ENCODE results near the gene CER1.

CER1 gene, protein sequence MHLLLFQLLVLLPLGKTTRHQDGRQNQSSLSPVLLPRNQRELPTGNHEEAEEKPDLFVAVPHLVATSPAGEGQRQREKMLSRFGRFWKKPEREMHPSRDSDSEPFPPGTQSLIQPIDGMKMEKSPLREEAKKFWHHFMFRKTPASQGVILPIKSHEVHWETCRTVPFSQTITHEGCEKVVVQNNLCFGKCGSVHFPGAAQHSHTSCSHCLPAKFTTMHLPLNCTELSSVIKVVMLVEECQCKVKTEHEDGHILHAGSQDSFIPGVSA

DNA sequence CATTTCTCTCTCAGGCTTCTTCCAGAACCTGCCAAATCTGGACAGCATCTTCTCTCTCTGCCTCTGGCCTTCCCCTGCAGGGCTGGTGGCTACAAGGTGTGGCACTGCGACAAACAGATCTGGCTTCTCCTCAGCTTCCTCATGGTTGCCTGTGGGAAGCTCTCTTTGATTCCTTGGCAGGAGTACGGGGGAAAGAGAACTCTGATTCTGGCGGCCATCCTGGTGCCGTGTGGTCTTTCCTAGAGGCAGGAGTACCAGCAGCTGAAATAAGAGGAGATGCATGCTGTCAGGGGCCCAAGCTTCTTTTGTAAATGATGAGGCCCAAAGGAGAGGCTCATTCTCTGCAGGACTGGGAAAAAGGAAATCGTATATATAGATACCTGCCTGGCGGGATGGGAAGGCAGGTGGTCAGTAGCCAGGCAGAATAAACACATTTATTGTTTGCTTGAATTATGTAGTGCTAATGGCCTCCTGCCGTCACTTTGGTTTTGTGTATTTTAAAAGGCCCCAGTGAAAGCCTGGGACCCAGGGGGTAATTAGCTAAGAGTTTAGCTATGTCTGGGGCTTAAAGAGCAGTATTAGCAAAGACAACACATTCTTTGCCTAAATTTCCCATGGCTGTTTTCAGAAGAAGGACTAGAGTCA, at the start of gene CER1:
Gene CER1, minus strand, starts transcription at position 343 of the 645 bp plus-strand sequence. Its CDS starts 61 bp downstream, at position 282.
- DNase-seq (ENCODE audit: low spot score) = no peak

DNA sequence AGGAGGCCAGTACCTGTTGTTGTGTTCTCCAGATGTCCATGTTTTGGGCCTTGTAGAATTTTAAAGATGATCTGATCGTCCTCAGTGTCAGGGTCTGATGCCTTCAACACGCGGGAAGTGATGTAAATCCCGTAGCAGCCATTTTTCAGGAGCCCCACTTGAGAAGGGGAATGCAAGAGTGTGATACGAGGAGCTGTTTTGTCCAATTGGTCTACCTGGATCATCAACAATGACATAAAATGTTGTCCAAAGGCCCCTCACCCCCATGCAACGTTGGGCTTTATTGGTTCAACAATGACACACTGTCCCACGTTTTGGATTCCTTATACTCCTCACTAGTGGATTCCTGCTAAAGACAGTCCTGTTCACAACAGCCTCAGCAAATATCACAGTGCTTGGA, 48.1 kb upstream of the CER1 start:
- no peak for DNase-seq (ENCODE audit: low spot score)

DNA sequence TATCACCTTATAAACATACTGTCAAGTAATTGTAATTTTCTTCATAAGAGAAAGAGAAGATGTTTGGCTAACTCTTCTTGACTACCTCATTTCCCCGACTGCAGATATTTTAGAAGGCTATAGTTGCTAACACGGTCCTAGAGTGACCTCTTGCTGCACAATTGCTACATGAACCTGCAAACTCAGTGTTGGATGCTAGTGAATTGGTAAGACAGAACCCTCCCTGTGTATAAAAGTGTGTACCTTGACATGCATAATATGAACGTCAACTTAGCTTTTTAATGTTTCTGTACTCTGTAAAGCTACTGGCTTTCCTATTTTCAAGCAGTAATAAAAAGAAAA, 46.7 kb upstream of the CER1 start:
- DNase-seq (ENCODE audit: low spot score) = no peak

DNA sequence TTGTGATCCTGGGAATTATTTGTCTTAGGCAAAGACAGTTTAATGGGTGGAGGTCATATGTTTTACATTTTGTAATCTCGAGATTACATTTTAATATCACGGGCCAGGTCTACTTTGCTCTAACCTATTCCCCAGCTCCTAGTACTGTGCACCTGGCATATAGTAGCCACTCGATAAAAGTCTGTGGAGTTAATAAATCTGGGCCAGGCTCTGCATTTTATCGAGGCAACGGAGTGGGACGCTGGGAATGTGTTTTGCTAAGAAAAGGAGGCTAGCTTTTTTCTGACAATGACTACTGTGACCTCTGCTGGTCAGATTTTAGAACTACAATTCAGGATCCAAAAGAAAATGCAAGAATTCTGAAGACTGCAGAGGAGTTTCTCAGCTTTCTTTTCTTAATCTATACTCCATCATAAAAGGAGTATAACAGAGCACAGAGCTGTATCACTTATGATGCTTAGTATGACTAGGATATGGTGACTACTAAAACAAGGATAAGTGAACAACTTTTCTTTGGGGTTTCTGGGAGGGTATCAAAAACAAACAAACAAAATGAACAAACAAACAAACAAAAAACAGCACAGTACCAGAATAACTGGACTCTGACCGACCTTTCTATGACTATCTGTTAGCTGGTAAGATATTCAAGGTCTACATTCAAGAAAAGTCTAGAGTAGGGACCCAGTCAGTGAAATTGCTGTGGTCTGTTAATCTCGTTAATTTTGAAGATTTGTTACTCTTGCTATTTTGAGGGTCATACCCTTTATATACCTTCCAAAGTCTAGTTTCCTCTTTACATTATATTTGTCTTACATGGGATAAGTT, 46.1 kb upstream of the CER1 start:
- DNase-seq (ENCODE audit: low spot score) = peak; percentile 14

DNA sequence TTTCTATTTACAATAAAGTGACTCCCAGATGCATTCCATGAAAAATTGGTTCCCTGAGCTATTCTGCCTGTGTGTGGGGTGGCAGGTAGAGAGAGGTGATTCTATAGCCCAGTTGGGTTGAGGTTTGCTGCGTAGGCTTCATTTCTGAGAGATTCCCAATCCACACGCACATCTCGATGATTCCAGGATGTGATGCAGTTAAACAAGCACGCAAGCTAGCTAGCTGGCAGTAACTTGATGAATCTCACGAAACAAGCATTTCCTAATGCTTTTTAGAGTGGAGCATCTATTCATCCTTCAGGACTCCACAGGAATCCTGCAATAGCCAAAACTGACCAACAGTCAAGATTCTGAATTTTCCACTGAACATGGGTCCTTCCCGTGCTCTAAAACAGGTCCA, 43.8 kb upstream of the CER1 start:
- DNase-seq (ENCODE audit: low spot score) = no peak

DNA sequence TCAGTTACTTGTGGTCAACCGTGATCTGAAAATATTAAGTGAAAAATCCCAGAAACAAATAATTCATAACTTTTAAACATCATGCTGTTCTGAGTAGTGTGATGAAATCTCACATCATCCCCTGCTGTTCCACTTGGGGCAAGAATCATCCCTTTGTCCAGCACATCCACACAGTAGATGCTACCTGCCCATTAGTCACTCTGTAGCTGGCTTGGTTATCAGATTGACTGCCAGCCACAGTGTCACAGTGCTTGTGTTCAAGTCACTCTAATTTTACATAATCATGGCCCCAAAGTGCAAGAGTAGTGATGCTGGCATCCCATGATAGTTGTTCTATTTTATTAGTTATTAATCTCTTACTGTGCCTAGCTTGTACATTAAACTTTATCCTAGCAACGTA, 39.1 kb upstream of the CER1 start:
- DNase-seq (ENCODE audit: low spot score) = no peak

DNA sequence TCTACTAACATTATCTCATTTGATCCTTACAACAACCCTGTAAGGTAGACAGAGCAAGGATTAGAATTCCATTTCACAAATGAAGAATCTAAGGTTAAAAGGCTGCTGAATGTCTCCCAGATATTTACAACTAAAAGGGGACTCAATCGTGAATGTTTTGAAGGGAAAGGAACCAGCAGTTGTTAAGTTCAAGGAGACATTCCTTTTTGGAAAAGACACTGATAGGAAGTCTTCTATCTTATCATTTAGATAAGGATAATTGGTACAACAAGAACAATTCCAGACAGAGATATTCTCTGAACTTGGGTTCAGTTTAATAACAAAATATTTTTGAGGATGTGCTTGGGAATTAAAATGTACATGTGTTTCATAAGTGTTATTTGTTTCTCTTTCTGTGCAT, 37.5 kb upstream of the CER1 start:
- no peak for DNase-seq (ENCODE audit: low spot score)

DNA sequence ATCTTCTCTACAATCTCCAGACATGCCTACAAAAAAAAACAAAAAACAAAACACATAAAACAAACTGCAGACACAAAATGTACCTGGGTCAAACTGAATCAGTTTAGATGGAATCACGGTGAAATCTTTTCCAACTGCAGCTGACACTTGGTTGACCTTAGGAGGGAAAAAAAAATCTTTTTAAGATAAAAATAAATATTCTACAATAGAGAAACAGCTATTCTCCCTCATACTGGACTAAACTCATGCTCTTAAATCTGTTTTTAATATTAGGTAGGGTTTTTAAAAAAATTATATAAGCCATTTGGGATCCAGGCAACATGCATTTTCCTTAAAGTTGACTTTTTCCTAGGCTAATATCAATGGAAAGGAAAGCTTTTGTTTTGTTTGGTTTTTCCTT, 33.8 kb upstream of the CER1 start:
- no peak for DNase-seq (ENCODE audit: low spot score)

DNA sequence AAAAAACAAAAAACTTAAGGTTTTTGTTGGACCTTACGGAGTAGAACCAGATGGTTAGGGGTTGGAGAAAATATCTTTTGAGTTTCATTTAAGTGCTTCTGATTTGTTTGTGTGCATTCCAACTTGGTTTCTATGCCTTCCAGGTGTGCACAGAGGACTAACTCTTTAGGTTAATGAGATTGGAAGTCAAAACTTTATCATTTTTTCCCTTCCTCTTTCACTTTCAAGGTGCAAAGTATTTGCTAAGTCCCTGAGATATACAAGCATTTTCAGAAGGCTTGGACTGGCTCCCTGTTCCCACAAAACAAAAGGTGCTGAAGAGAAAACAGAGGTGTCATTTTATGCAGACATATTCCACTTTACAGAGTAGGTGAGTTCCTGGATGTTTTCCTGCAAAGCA, 30.3 kb upstream of the CER1 start:
- DNase-seq (ENCODE audit: low spot score) = no peak

DNA sequence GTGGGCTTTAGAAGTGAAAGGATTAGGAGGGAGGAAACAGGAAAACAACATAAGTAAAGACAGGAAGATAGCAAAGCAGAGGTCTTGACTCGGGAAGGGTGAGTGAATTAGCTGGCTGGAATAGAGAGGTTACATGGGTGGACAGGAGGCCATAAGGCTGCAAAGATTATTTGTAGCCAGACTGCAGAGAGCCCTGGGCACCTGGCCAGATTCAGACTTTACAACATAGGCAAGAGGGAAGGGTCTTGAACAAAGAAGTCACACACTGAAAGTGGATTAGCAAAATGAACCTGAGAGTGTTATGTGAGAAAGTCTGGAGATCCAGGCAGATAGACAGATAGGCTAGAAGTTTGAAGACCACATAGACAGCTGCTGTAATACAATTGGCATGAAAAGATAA, 29.7 kb upstream of the CER1 start:
- no peak for DNase-seq (ENCODE audit: low spot score)

DNA sequence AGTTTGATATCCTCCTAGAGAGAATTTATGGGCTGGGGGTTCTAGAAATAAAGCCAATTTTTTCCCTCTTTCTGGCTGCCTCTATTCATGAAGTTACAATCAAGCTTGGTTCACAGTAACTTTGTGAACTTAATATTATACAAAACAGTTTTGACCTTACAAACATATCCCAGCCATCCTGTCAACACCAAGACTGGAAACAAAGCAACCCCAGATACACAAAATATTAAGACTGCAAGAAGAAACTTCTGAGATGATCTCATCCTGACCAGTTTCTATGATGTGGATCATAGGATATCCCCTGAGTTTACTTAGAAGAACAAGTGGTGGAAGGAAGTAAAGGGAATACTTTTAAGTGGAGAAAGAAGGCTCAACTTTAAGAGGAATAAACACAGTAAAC, 28.3 kb upstream of the CER1 start:
- no peak for DNase-seq (ENCODE audit: low spot score)

DNA sequence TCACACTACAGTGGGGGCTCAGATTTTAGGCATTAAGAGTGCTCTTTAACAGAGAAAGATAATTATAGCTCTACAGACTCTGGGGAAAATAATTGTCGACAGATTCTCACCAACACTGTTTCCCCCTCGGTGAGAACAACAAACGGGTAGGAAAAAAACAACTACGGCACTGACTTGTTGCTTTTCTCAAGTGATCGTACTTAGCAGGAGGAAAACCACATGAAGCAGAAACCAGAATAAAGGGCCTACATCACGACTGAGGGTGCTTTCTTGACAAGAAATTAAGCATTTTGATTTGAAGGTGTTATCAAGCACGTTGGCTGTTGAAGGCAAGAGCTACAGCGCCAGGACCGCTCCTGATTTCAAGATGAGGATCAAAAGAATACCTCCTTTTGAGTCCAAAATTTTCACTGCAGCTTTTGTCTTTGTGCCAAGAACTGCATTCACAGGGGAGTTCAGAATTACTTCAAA, 27.2 kb upstream of the CER1 start:
- no peak for DNase-seq (ENCODE audit: low spot score)

DNA sequence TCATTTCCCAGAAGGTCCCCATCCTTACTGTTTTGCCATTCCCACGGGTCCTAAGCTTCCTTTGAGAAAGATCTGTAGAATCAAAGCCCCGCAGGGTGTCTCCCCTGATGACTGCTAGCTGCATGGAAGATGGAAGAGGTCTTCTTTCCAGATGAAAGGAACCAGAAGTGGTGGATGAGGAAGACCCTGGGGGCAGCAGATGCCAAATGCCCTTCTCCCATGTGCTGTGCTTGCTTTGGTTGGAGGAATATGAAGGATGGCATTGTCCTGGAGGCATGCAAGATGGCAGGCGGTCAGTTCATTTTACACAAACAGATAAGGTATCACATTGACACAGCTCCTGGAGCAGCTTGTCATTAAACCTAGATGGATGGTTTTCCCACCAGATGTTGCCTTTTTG, 25.8 kb upstream of the CER1 start:
- DNase-seq (ENCODE audit: low spot score) = no peak

DNA sequence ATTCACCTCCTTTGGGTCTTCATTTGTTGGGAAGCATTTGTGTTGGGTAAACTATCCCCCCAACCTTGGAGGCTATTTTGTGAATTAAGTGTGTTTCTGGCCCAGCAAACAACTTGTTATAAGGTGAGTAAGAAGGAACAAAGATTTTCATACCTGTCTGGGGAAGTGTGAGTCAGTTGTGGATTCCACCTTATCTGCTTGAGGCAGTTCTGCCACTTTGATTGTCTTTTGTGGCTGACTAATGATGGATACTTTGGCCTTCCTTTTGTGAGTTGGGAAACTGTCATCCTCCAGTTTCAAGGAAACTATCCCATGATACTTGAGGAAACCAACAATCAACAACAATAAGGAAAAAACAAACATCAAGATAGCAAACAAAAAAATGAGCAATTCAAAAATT, 24.6 kb upstream of the CER1 start:
- DNase-seq (ENCODE audit: low spot score) = no peak

DNA sequence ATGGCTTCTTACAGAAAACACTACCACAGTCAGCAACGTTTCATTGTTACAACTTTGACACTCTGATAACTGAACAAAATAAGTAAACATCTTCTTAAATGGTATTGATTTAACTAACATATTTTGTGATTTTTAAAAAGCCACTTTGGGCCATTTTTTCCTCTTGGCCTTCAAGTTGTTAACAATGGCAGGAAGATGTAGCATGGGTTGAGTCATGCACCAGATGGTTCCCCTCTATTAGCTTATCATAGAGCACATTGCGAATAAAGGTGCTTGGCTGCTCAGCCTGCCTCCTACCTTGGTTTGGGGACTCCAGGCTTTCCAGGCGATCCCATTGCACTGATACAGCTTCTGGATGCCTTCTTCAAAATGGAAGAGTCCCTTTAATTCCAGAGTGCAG, 24.1 kb upstream of the CER1 start:
- DNase-seq (ENCODE audit: low spot score) = no peak

DNA sequence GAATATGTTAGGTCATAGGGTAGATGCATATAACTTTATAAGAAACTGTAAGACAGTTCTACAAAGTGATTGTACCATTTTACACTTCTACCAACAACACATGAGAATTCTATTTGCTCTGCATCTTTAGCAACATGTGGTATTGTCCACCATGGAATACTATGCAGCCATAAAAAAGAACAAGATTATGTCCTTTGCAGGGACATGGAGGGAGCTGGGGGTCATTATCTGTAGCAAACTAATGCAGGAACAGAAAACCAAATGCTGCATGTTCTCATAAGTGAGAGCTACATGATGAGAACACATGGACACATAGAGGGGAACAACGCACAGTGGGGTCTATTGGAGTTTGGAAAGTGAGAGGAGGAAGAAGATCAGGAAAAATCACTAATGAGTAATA, 22.2 kb upstream of the CER1 start:
- no peak for DNase-seq (ENCODE audit: low spot score)

DNA sequence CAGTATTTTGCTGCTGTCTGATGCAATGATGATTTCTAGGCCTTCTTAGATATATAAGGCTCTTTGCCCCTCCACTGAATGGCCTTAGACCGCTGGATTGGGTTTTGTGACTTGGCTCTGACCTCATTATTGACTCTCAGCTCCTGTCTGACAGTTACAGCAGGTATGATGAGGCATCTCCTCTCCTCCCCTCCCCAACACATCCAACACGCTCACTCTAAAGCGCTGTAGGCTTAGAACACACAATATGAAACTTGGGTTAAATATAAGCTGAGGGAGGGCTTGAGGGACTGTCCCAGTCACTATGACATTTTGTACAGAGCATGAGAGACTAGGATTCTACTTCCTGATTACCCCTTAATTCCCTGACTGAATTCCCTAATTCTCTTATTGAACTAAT, 18.8 kb upstream of the CER1 start:
- no peak for DNase-seq (ENCODE audit: low spot score)

DNA sequence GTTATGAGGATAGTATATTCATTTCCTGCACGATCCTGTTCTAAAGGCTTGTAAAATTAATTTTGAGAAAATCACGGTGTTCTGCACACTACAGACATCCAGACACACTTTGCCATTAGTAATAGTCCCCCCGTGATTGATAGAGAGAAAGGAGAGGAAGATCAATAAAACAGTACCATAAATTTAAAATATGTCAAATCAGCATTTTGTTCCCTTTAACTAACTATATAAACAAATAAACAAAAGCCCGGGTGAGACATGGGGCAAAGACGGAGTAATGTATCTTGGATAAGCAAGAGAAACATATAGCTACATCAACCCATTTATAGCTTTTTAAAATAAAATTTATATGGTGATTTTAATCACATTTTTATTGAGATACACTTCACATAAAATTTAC, 10.6 kb upstream of the CER1 start:
- no peak for DNase-seq (ENCODE audit: low spot score)

DNA sequence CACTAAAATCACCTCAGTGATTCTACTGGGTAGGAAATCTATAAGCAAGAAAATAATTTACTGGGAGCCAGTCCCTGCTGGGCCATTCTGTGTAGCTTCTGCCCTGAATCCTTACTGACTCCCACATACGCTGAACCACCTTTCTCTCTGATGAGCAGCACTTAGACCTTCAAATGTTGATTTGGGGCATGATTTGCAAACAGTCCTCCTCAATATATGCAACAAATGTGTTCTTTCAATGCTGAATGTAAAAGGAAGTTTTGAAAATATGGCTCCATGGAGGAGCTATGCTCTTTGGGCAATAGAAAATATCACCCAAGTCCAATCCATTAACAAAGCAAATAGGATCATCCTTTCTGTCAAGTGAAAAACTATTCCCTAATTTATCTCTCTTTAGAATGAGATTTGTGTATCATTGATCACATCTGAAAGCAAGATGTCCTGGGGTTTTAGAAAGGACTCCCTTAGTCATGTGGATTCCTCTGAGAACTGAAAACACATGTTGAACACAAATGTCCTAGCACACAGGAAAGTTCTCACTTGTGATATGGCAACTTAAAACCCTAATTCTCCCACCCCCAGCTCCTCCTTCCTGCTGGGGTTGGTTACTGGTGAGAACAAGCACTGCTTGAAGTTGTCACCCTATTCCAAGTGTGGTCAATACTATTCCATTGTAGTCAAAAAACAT, 8.9 kb upstream of the CER1 start:
- no peak for DNase-seq (ENCODE audit: low spot score)

DNA sequence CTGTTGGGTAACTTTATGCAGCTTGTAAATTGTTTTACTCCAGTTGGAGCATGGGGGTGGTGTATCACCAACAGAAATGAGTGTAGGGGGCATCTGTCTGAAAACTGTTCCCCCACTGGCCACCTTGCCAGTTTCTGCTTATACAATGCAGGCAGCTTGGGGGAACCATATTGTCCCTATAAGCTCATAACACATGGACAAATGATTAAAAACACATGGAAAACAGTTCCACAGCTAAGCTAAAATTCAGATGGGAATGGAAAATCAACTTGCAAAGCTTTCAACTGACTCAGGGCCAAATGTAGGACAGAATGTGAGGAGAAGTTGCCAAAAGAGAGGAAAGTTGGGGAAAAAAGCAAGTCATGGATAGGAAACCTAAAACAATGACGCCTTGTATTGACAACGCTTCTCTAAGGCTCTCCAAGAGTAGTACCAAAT, 7.9 kb upstream of the CER1 start:
- DNase-seq (ENCODE audit: low spot score) = no peak

DNA sequence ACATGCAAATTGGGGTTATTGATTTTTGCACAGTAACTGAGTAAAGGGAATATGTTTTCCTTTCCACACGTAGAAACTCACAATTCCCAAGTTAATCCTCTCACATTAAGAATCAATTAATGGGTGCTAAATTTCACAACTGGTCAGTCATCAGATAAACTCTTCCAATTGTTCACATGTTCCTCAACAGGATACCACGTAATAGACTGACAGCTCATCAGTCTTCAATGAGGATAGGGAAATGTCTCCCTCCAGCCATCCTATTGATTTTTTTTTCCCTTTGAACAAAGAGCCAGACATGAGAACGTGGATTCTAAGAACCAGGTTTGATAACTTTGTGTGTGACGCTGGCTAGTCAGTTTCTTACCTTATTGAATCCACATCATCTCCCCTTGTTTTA, 768 bp upstream of the CER1 start:
- no peak for DNase-seq (ENCODE audit: low spot score)

DNA sequence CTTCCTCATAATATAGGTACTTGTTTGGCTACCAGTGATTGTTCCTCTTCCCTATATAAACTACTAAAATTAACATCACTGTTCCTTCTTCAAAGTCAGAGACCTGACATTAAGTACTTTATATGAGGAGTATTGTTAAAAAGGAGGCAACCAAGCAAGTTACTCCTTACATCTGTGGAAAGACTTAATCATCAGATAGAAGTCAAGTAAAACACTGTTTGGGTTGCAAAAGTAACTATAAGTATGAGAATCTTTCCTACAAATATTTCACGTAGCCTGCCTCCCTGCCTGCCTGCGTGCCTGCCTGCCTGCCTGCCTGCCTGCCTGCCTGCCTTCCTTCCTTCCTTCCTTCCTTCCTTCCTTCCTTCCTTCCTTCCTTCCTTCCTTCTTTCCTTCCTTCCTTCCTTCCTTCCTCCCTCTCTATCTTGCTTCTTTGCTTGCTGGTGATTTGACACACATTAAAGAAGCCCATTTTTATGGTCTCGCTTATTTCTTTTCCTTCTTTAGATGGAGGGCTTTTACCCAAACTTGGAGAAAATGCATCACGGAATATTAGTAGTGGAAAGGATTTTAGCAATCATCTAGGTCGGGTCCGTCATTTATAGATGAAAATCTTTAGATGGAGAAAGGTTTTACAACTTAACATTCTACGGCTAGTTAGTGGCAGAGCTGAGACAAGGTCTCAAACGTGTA, 3.2 kb downstream of the CER1 start:
- no peak for DNase-seq (ENCODE audit: low spot score)
